HCT116 (cell line): ENCODE results near the gene AUTS2. TPM values are rescaled to one million over a fixed set of nuclear protein-coding genes. Genes with fewer than 3 reads are reported as not detected.

Experiments
- ATAC-seq: fragments of 200-7000 bp; cut with Tn5 transposase; 2 replicates; pipeline ENCODE4 v1.9.1; 2020; ENCODE audit warnings: mild to moderate bottlenecking, moderate library complexity
- BruUV-seq: library from RNA; stranded (reverse); fragments of 400-500 nt; replicated peaks from 2 replicates; lab custom pipeline; 2021; lab: Mats Ljungman, UMichigan
- CTCF ChIA-PET: fragments of 300-600 bp; sonication (Branson Sonifier 250); formaldehyde crosslinking; loops from one replicate; lab custom pipeline; 2021; ENCODE audit warnings: antibody characterized with exemption; lab: Charles Lee
- POLR2A ChIA-PET: fragments of 300-600, 350-600 bp; sonication (Branson Sonifier 250); formaldehyde crosslinking; loops from one replicate; lab custom pipeline; 2021; ENCODE audit warnings: antibody characterized with exemption; lab: Charles Lee
- RAD21 ChIA-PET, 2 experiments: fragments of 300-600 bp; sonication (Branson Sonifier 250); formaldehyde crosslinking; loops; one replicate each; lab custom pipeline; 2023; ENCODE audit warnings: low total read pairs in 2 of 2; ENCODE audit not compliant: uncharacterized antibody in 2 of 2, unreplicated experiment in 2 of 2, low non-redundant PET in 1 of 2; lab: Charles Lee
- DNase-seq: peaks from one replicate; pipeline ENCODE4 v3.0.0-alpha.2; 2010; ENCODE audit warnings: low read depth, low spot score
- H2AFZ ChIP-seq: fragments of 200-600 bp; shearing (Covaris generic), sonication (generic); 2 replicates; pipeline ENCODE4 v1.6.1; 2017; ENCODE audit warnings: low read depth, mixed run types, mixed read lengths, antibody characterized with exemption, low read length; ENCODE audit not compliant: poor library complexity, severe bottlenecking
- H3K27ac ChIP-seq: 2 replicates; pipeline ENCODE4 v1.5.1; 2012; ENCODE audit warnings: low read depth, low read length
- H3K27me3 ChIP-seq: fragments of 200-600 bp; sonication (generic); 2 replicates; pipeline ENCODE4 v1.6.1; 2016; ENCODE audit warnings: mixed run types, low read length, mixed read lengths; ENCODE audit not compliant: insufficient read depth
- H3K36me3 ChIP-seq, 2 experiments: fragments of 200-500 bp in 1 of 2; fragments of 200-600 bp in 1 of 2; sonication (Bioruptor generic) in 1 of 2; sonication (generic) in 1 of 2; 2 replicates each; pipeline versions ENCODE4 v1.5.1 to v1.6.1; 2014 to 2016; ENCODE audit warnings: low read length in 2 of 2, inconsistent platforms in 1 of 2, mixed read lengths in 1 of 2, mixed run types in 1 of 2; ENCODE audit not compliant: insufficient read depth in 2 of 2, control insufficient read depth in 1 of 2
- H3K4me1 ChIP-seq, 2 experiments: fragments of 200-600 bp in 1 of 2; sonication (generic) in 1 of 2; 2 replicates each; pipeline versions ENCODE4 v1.5.1 to v1.6.1; 2012 to 2017; ENCODE audit warnings: low read length in 2 of 2, inconsistent platforms in 1 of 2, mild to moderate bottlenecking in 1 of 2, mixed read lengths in 1 of 2, mixed run types in 1 of 2, moderate library complexity in 1 of 2; ENCODE audit not compliant: insufficient read depth in 2 of 2, control insufficient read depth in 1 of 2
- H3K4me2 ChIP-seq: fragments of 200-600 bp; sonication (generic); 2 replicates; pipeline ENCODE4 v1.6.1; 2017; ENCODE audit warnings: mixed run types, low read length, mixed read lengths
- H3K4me3 ChIP-seq, 2 experiments: fragments of 200-600 bp in 1 of 2; sonication (generic) in 1 of 2; replicated peaks in 1 of 2; 2 replicates each; pipeline ENCODE4 v1.5.1; 2011 to 2016; ENCODE audit warnings: low read length in 2 of 2, control low read depth in 1 of 2, low read depth in 1 of 2, mild to moderate bottlenecking in 1 of 2, mixed read lengths in 1 of 2, mixed run types in 1 of 2
- H3K79me2 ChIP-seq: fragments of 200-600 bp; sonication (generic); 2 replicates; pipeline ENCODE4 v1.6.1; 2017; ENCODE audit warnings: mild to moderate bottlenecking, mixed run types, low read length, moderate library complexity, mixed read lengths; ENCODE audit not compliant: insufficient read depth
- H3K9ac ChIP-seq: fragments of 200-600 bp; sonication (generic); 2 replicates; pipeline ENCODE4 v1.6.1; 2016; ENCODE audit warnings: low read length, mixed read lengths
- H3K9me2 ChIP-seq: fragments of 200-600 bp; sonication (generic), shearing (Covaris generic); 2 replicates; pipeline ENCODE4 v1.6.1; 2017; ENCODE audit warnings: mixed run types, mild to moderate bottlenecking, moderate library complexity; ENCODE audit not compliant: insufficient read depth
- H3K9me3 ChIP-seq, 2 experiments: fragments of 200-500 bp in 1 of 2; fragments of 200-600 bp in 1 of 2; sonication (Bioruptor generic) in 1 of 2; sonication (generic) in 1 of 2; 2 replicates each; pipeline ENCODE4 v1.6.1; 2014 to 2017; ENCODE audit warnings: low read length in 2 of 2, mixed read lengths in 2 of 2, inconsistent platforms in 1 of 2, low read depth in 1 of 2, mild to moderate bottlenecking in 1 of 2, mixed run types in 1 of 2, moderate library complexity in 1 of 2; ENCODE audit not compliant: control insufficient read depth in 1 of 2, insufficient read depth in 1 of 2
- H4K20me1 ChIP-seq: fragments of 200-600 bp; sonication (generic), shearing (Covaris generic); 2 replicates; pipeline ENCODE4 v1.6.1; 2017; ENCODE audit warnings: mixed run types, mild to moderate bottlenecking, moderate library complexity; ENCODE audit not compliant: insufficient read depth
- ATF3 ChIP-seq: IDR thresholded peaks from 2 replicates; pipeline ENCODE4 v1.6.1; 2012
- CEBPB ChIP-seq: IDR thresholded peaks from 2 replicates; pipeline ENCODE4 v1.6.1; 2012; ENCODE audit warnings: low read depth
- CTCF ChIP-seq, 3 experiments: fragments of 200-600 bp in 1 of 3; sonication (generic) in 1 of 3; IDR thresholded peaks in 2 of 3; conservative IDR thresholded peaks in 1 of 3; 2 replicates each; pipeline ENCODE4 v1.5.1; 2012 to 2017; ENCODE audit warnings: low read depth in 2 of 3, low read length in 2 of 3, antibody characterized with exemption in 1 of 3, borderline replicate concordance in 1 of 3, control low read depth in 1 of 3, mild to moderate bottlenecking in 1 of 3, mixed read lengths in 1 of 3, mixed run types in 1 of 3, moderate library complexity in 1 of 3; ENCODE audit not compliant: insufficient read depth in 1 of 3
- EGR1 ChIP-seq: IDR thresholded peaks from 2 replicates; pipeline ENCODE4 v1.6.1; 2012; ENCODE audit warnings: low read depth
- EZH2phosphoT487 ChIP-seq: fragments of 200-600 bp; IDR thresholded peaks from 2 replicates; pipeline ENCODE4 v1.6.1; 2018; ENCODE audit warnings: antibody characterized with exemption, borderline replicate concordance
- JUND ChIP-seq: IDR thresholded peaks from 2 replicates; pipeline ENCODE4 v1.6.1; 2012
- MAX ChIP-seq: IDR thresholded peaks from 2 replicates; pipeline ENCODE4 v1.6.1; 2012
- RAD21 ChIP-seq: IDR thresholded peaks from 2 replicates; pipeline ENCODE4 v1.6.1; 2012; ENCODE audit warnings: low read depth, mild to moderate bottlenecking
- SIN3A ChIP-seq: IDR thresholded peaks from 2 replicates; pipeline ENCODE4 v1.6.1; 2012; ENCODE audit warnings: low read depth
- YY1 ChIP-seq: IDR thresholded peaks from 2 replicates; pipeline ENCODE4 v1.6.1; 2011; ENCODE audit warnings: low read length, low read depth, moderate library complexity, mild to moderate bottlenecking; ENCODE audit not compliant: insufficient replicate concordance; ENCODE audit errors: extremely low read depth
- ZFX ChIP-seq: fragments of 450-650 bp; IDR thresholded peaks from 2 replicates; pipeline ENCODE4 v1.6.1; 2017
- ZNF274 ChIP-seq: fragments of 200-500 bp; sonication (Bioruptor generic); IDR thresholded peaks from 2 replicates; pipeline ENCODE4 v1.6.1; 2014; ENCODE audit warnings: mild to moderate bottlenecking, low read depth, low read length, inconsistent platforms
- intact Hi-C: fragments of 100-400 bp; cut with micrococcal nuclease; formaldehyde crosslinking; loops from 2 replicates; pipeline ENCODE4 v1.10.0; 2022
- total RNA-seq: library from RNA; stranded (reverse); gene quantifications from one replicate; pipeline ENCODE4 v1.2.1, GENCODE V29; 2021; ENCODE audit not compliant: unreplicated experiment

AUTS2 gene
- total RNA-seq, 1 experiment from 2014 or later, result 0.93 TPM

- DNase-seq, result no peak
- no peaks in the 10 kb centered on the region for H3K27me3 ChIP-seq
- TF ChIP-seq EZH2phosphoT487, result no peak
- no peak for TF ChIP-seq EGR1
- TF ChIP-seq YY1, result no peak
- no peak for TF ChIP-seq RAD21
- no peak for TF ChIP-seq SIN3A
- TF ChIP-seq ZNF274, result no peak
- no peak for TF ChIP-seq MAX
- TF ChIP-seq ATF3, result no peak
- no peak for TF ChIP-seq CEBPB
- TF ChIP-seq ZFX, result no peak
- TF ChIP-seq JUND, result no peak
- no peak for TF ChIP-seq CTCF (IDR thresholded peaks at IDR 0.05 in 2 of 3, conservative IDR thresholded peaks at IDR 0.05 in 1 of 3; ENCODE audit: borderline replicate concordance in 1 of 3, insufficient read depth in 1 of 3, low read depth in 2 of 3, low read length in 2 of 3)
- TF ChIP-seq, all 23 proteins: peak for 0
- Histone ChIP-seq H3K9me2 (no peaks in the 10 kb centered on the region), H3K4me3 (no peak overlapping the region), H3K27ac (no peak overlapping the region), H4K20me1 (no peaks in the 10 kb centered on the region), H3K4me1 (no peaks in the 10 kb centered on the region), H3K36me3 (no peaks in the 10 kb centered on the region), H3K9ac (no peak overlapping the region), H3K4me2 (no peak overlapping the region), H3K79me2 (no peaks in the 10 kb centered on the region), H2AFZ (no peak overlapping the region), H3K9me3 (peaks cover 0 to 8% of the 10 kb centered on the region in 2 experiments; a peak in 2 of 4 replicates)
- ChIA-PET CTCF (no interaction called here), RAD21 (no interaction called here), POLR2A (no interaction called here)
- intact Hi-C loops, result no loop called here
- no peak for ATAC-seq
- no TSS peak for BruUV-seq
These were observed 902.0 kb downstream of the AUTS2 start for GRCh38 chr7:70500261-70500660.
